Peyer's patch (tissue), 4 donors: ENCODE measurements around the gene SIT1.
"Not testable (repeated sequence)": the region's sequence is repeated elsewhere in the genome, so short reads cannot be mapped to it uniquely, and the experiment has no call there.

ENCODE experiments used
- CTCF ChIP-seq, 6 experiments: fragments of 450-650 bp in 4 of 6; fragments of 200-600 bp in 2 of 6; sonication (generic) in 1 of 6; IDR thresholded peaks; one replicate each; pipeline ENCODE4 v1.5.1; 2017 to 2019; ENCODE audit warnings: antibody characterized with exemption in 6 of 6, mild to moderate bottlenecking in 3 of 6, moderate library complexity in 1 of 6
- POLR2A ChIP-seq, 2 donors: fragments of 450-650 bp; IDR thresholded peaks; one replicate each; pipeline ENCODE4 v1.5.1; 2017; ENCODE audit warnings: antibody characterized with exemption in 2 of 2, mild to moderate bottlenecking in 2 of 2, moderate library complexity in 2 of 2

- not testable (repeated sequence) for TF ChIP-seq CTCF, POLR2A (IDR thresholded peaks at IDR 0.05)
These were observed 38.7 kb downstream of the SIT1 start for GRCh38 chr9:35612066-35612465.
